Activated CD4-positive, alpha-beta T cell treated with anti-CD3 and anti-CD28 coated beads, Interleukin-2, amount 10 ng/mL, durations not matched to agents 24 days and 14 days (primary cell): Measurements from ENCODE around the gene RBP5. TPM values are rescaled to one million over a fixed set of nuclear protein-coding genes. Genes with fewer than 3 reads are reported as not detected.
A peak's percentile ranks its signal among the peaks of the same experiment; 100 is the strongest.
"Not testable (repeated sequence)": the region's sequence is repeated elsewhere in the genome, so short reads cannot be mapped to it uniquely, and the experiment has no call there.

Experiments used
- DNase-seq: peaks from one replicate; pipeline ENCODE4 v3.0.0; 2022
- H3K27ac Mint-ChIP-seq: one replicate; pipeline ENCODE4 v1.8.0; 2022; ENCODE audit warnings: mild to moderate bottlenecking, mixed read lengths
- H3K27me3 Mint-ChIP-seq: one replicate; pipeline ENCODE4 v1.8.0; 2022; ENCODE audit warnings: mixed read lengths
- H3K36me3 Mint-ChIP-seq: one replicate; pipeline ENCODE4 v1.8.0; 2022; ENCODE audit warnings: low read depth, mild to moderate bottlenecking, mixed read lengths
- H3K4me1 Mint-ChIP-seq: one replicate; pipeline ENCODE4 v1.8.0; 2021; ENCODE audit warnings: mixed read lengths
- H3K4me3 Mint-ChIP-seq: one replicate; pipeline ENCODE4 v1.8.0; 2022; ENCODE audit warnings: mild to moderate bottlenecking, moderate library complexity, mixed read lengths
- H3K9me3 Mint-ChIP-seq: one replicate; pipeline ENCODE4 v1.8.0; 2021; ENCODE audit warnings: mixed read lengths
- intact Hi-C: fragments of 100-400 bp; cut with micrococcal nuclease; formaldehyde crosslinking; loops from one replicate; pipeline ENCODE4 v1.15.1; 2023
- total RNA-seq: library from RNA; stranded (reverse); gene quantifications from 2 replicates; pipeline ENCODE4 v1.2.3, GENCODE V29; 2022

Gene RBP5
- total RNA-seq, 1 donor from 2014 or later = not detected

GRCh38 chr12:7108796-7109571 is 19.7 kb downstream of the RBP5 start, which contains the start of gene C1RL:
TSS of gene C1RL (minus strand) at chr12:7109214. CDS start at chr12:7109180, 34 bp downstream.
- intact Hi-C loops = loop anchor here (1.0 to 2.0 kb wide), 6 partner anchors 91 to 356 kb away; partner anchors contain the start of genes C12orf57, EMG1, LPCAT3 and MLF2
- peak; percentile 96 for DNase-seq
- H3K27ac Mint-ChIP-seq = peak within 1 kb of the TSS; percentile 92
- peaks cover 40% of the 10 kb centered on the region for H3K36me3 Mint-ChIP-seq
- peak within 1 kb of the TSS; percentile 95 for H3K4me3 Mint-ChIP-seq
- H3K4me1 Mint-ChIP-seq = peaks cover 42% of the 10 kb centered on the region
- H3K27me3 Mint-ChIP-seq = no peaks in the 10 kb centered on the region
- peaks cover 10% of the 10 kb centered on the region for H3K9me3 Mint-ChIP-seq

GRCh38 chr12:7108003-7108795 is 20.5 kb downstream of the RBP5 start:
- Mint-ChIP-seq H3K4me1 (peaks cover 38% of the 10 kb centered on the region), H3K27ac (peak overlapping the region; percentile 92), H3K27me3 (no peaks in the 10 kb centered on the region), H3K9me3 (peaks cover 10% of the 10 kb centered on the region), H3K36me3 (peaks cover 44% of the 10 kb centered on the region), H3K4me3 (peak overlapping the region; percentile 95)
- intact Hi-C loops = loop anchor here (1.0 to 2.0 kb wide), 3 partner anchors 90 to 183 kb away; partner anchors contain the start of genes EMG1, LPCAT3 and PHB2
- peak; percentile 94 for DNase-seq

GRCh38 chr12:7107636-7108002 is 21.1 kb downstream of the RBP5 start:
- Mint-ChIP-seq H3K9me3 (peaks cover 10% of the 10 kb centered on the region), H3K36me3 (peaks cover 44% of the 10 kb centered on the region), H3K4me1 (peaks cover 40% of the 10 kb centered on the region), H3K4me3 (peak overlapping the region; percentile 95), H3K27me3 (no peaks in the 10 kb centered on the region), H3K27ac (peak overlapping the region; percentile 92)
- no peak for DNase-seq
- intact Hi-C loops = loop anchor here (1.0 to 2.0 kb wide), 3 partner anchors 89 to 183 kb away; partner anchors contain the start of genes EMG1, LPCAT3 and PHB2

- H3K9me3 Mint-ChIP-seq, intact Hi-C loops, DNase-seq, H3K27ac Mint-ChIP-seq, H3K27me3 Mint-ChIP-seq: not testable (repeated sequence)
- peak overlapping the region; percentile 30 for H3K4me3 Mint-ChIP-seq
- peaks cover 46% of the 10 kb centered on the region for H3K36me3 Mint-ChIP-seq
- H3K4me1 Mint-ChIP-seq = peaks cover 43% of the 10 kb centered on the region
These were observed 21.5 kb downstream of the RBP5 start for GRCh38 chr12:7107181-7107580.

- peaks cover 38% of the 10 kb centered on the region for H3K4me1 Mint-ChIP-seq
These were observed 22.6 kb downstream of the RBP5 start for GRCh38 chr12:7106082-7106481.

GRCh38 chr12:7103837-7104584 is 24.7 kb downstream of the RBP5 start:
- no peak overlapping the region for H3K27ac Mint-ChIP-seq
- peaks cover 25% of the 10 kb centered on the region for H3K4me1 Mint-ChIP-seq
- H3K4me3 Mint-ChIP-seq = no peak overlapping the region
- H3K27me3 Mint-ChIP-seq = no peaks in the 10 kb centered on the region
- intact Hi-C loops = no loop called here
- peaks cover 54% of the 10 kb centered on the region for H3K36me3 Mint-ChIP-seq
- peaks cover 10% of the 10 kb centered on the region for H3K9me3 Mint-ChIP-seq
- DNase-seq = no peak

More at GRCh38 chr12:7106082-7106481, 22.6 kb downstream of the RBP5 start:
- H3K36me3 Mint-ChIP-seq = peaks cover 50% of the 10 kb centered on the region
- DNase-seq = no peak
- peak overlapping the region; percentile 22 for H3K4me3 Mint-ChIP-seq
- H3K9me3 Mint-ChIP-seq = peaks cover 10% of the 10 kb centered on the region
- no peaks in the 10 kb centered on the region for H3K27me3 Mint-ChIP-seq
- no peak overlapping the region for H3K27ac Mint-ChIP-seq
- intact Hi-C loops = no loop called here

GRCh38 chr12:7102582-7102981 is 26.1 kb downstream of the RBP5 start:
- no peak overlapping the region for H3K27ac Mint-ChIP-seq
- peaks cover 55% of the 10 kb centered on the region for H3K36me3 Mint-ChIP-seq
- peaks cover 10% of the 10 kb centered on the region for H3K9me3 Mint-ChIP-seq
- no peaks in the 10 kb centered on the region for H3K27me3 Mint-ChIP-seq
- intact Hi-C loops = no loop called here
- peaks cover 18% of the 10 kb centered on the region for H3K4me1 Mint-ChIP-seq
- no peak for DNase-seq
- no peak overlapping the region for H3K4me3 Mint-ChIP-seq

- DNase-seq = no peak
- H3K27ac Mint-ChIP-seq = no peak overlapping the region
- H3K36me3 Mint-ChIP-seq = peaks cover 49% of the 10 kb centered on the region
- peaks cover 17% of the 10 kb centered on the region for H3K4me1 Mint-ChIP-seq
- no peaks in the 10 kb centered on the region for H3K27me3 Mint-ChIP-seq
- H3K9me3 Mint-ChIP-seq = peaks cover 10% of the 10 kb centered on the region
- intact Hi-C loops = no loop called here
- no peak overlapping the region for H3K4me3 Mint-ChIP-seq
These were observed 27.0 kb downstream of the RBP5 start for GRCh38 chr12:7101694-7102131.

GRCh38 chr12:7101047-7101693 is 27.5 kb downstream of the RBP5 start:
- Mint-ChIP-seq H3K36me3 (peaks cover 44% of the 10 kb centered on the region), H3K27me3 (no peaks in the 10 kb centered on the region), H3K4me3 (no peak overlapping the region), H3K9me3 (peaks cover 7% of the 10 kb centered on the region), H3K4me1 (peaks cover 14% of the 10 kb centered on the region), H3K27ac (peak overlapping the region; percentile 53)
- intact Hi-C loops = no loop called here
- no peak for DNase-seq

GRCh38 chr12:7100239-7100638 is 28.4 kb downstream of the RBP5 start:
- no peak for DNase-seq
- peaks cover 35% of the 10 kb centered on the region for H3K36me3 Mint-ChIP-seq

GRCh38 chr12:7099290-7099996 is 29.2 kb downstream of the RBP5 start:
- intact Hi-C loops = loop anchor here (10.0 kb wide), 1 partner anchor 55 kb away; no protein-coding TSS in a partner anchor
- Mint-ChIP-seq H3K4me3 (no peak overlapping the region), H3K27ac (no peak overlapping the region), H3K4me1 (peaks cover 7% of the 10 kb centered on the region), H3K36me3 (peaks cover 32% of the 10 kb centered on the region), H3K9me3 (no peaks in the 10 kb centered on the region), H3K27me3 (no peaks in the 10 kb centered on the region)
- DNase-seq = no peak

More at GRCh38 chr12:7100239-7100638, 28.4 kb downstream of the RBP5 start:
- Mint-ChIP-seq H3K9me3 (no peaks in the 10 kb centered on the region), H3K4me3 (no peak overlapping the region), H3K27me3 (no peaks in the 10 kb centered on the region), H3K27ac (no peak overlapping the region), H3K4me1 (peaks cover 7% of the 10 kb centered on the region)
- intact Hi-C loops = no loop called here

GRCh38 chr12:7096979-7097378 is 31.7 kb downstream of the RBP5 start:
- no peak for DNase-seq
- Mint-ChIP-seq H3K27ac (no peak overlapping the region), H3K4me3 (no peak overlapping the region), H3K27me3 (no peaks in the 10 kb centered on the region), H3K4me1 (peaks cover 8% of the 10 kb centered on the region), H3K36me3 (peaks cover 17% of the 10 kb centered on the region), H3K9me3 (no peaks in the 10 kb centered on the region)
- intact Hi-C loops = loop anchor here (10.0 kb wide), 1 partner anchor 52 kb away; no protein-coding TSS in a partner anchor
